GM19238 (cell line): Measurements from ENCODE around the gene AP2A1.
A peak's percentile ranks its signal among the peaks of the same experiment; 100 is the strongest.

ENCODE experiments used
- DNase-seq: peaks from one replicate; pipeline ENCODE4 v3.0.0; 2011; ENCODE audit warnings: low spot score; ENCODE audit not compliant: insufficient read length

AP2A1 gene

GRCh38 chr19:49766007-49766929 lies 533 bp upstream of the AP2A1 start:
- DNase-seq = peak; percentile 99

- no peak for DNase-seq
These were observed 580 bp downstream of the AP2A1 start for GRCh38 chr19:49767381-49767780.

GRCh38 chr19:49767967-49768581 lies 1.3 kb downstream of the AP2A1 start:
- DNase-seq = no peak

- DNase-seq = no peak
These were observed 3.7 kb downstream of the AP2A1 start for GRCh38 chr19:49770529-49770928.

GRCh38 chr19:49771674-49772139 lies 4.9 kb downstream of the AP2A1 start:
- DNase-seq = no peak

- DNase-seq = no peak
These were observed 6.1 kb downstream of the AP2A1 start for GRCh38 chr19:49772850-49773432.

GRCh38 chr19:49773663-49774350 lies 7.0 kb downstream of the AP2A1 start:
- no peak for DNase-seq

- DNase-seq = no peak
These were observed 8.2 kb downstream of the AP2A1 start for GRCh38 chr19:49774969-49775368.

GRCh38 chr19:49775742-49776370 lies 9.1 kb downstream of the AP2A1 start:
- DNase-seq = no peak

- DNase-seq = no peak
These were observed 9.6 kb downstream of the AP2A1 start for GRCh38 chr19:49776371-49776764.

- DNase-seq = no peak
These were observed 13.1 kb downstream of the AP2A1 start for GRCh38 chr19:49779731-49780555.

GRCh38 chr19:49780861-49781260 lies 14.1 kb downstream of the AP2A1 start:
- DNase-seq = no peak

- no peak for DNase-seq
These were observed 14.6 kb downstream of the AP2A1 start for GRCh38 chr19:49781394-49781793.

GRCh38 chr19:49782515-49782914 lies 15.7 kb downstream of the AP2A1 start:
- no peak for DNase-seq

- DNase-seq = no peak
These were observed 19.6 kb downstream of the AP2A1 start for GRCh38 chr19:49786376-49786820.

- no peak for DNase-seq
These were observed 20.9 kb downstream of the AP2A1 start for GRCh38 chr19:49787746-49788145.

- no peak for DNase-seq
These were observed 22.1 kb downstream of the AP2A1 start for GRCh38 chr19:49788857-49789256.

- DNase-seq = no peak
These were observed 24.1 kb downstream of the AP2A1 start for GRCh38 chr19:49790866-49791265.

- no peak for DNase-seq
These were observed 25.1 kb downstream of the AP2A1 start for GRCh38 chr19:49791776-49792445.
